CD4-positive, alpha-beta T cell treated with Interleukin-21 for 1 hour (primary cell): Measurements from ENCODE around the gene UBR3.
"Not testable (repeated sequence)": the region's sequence is repeated elsewhere in the genome, so short reads cannot be mapped to it uniquely, and the experiment has no call there.

Experiments
- DNase-seq: peaks from one replicate; pipeline ENCODE4 v3.0.0-alpha.2; 2020

The UBR3 gene, protein sequence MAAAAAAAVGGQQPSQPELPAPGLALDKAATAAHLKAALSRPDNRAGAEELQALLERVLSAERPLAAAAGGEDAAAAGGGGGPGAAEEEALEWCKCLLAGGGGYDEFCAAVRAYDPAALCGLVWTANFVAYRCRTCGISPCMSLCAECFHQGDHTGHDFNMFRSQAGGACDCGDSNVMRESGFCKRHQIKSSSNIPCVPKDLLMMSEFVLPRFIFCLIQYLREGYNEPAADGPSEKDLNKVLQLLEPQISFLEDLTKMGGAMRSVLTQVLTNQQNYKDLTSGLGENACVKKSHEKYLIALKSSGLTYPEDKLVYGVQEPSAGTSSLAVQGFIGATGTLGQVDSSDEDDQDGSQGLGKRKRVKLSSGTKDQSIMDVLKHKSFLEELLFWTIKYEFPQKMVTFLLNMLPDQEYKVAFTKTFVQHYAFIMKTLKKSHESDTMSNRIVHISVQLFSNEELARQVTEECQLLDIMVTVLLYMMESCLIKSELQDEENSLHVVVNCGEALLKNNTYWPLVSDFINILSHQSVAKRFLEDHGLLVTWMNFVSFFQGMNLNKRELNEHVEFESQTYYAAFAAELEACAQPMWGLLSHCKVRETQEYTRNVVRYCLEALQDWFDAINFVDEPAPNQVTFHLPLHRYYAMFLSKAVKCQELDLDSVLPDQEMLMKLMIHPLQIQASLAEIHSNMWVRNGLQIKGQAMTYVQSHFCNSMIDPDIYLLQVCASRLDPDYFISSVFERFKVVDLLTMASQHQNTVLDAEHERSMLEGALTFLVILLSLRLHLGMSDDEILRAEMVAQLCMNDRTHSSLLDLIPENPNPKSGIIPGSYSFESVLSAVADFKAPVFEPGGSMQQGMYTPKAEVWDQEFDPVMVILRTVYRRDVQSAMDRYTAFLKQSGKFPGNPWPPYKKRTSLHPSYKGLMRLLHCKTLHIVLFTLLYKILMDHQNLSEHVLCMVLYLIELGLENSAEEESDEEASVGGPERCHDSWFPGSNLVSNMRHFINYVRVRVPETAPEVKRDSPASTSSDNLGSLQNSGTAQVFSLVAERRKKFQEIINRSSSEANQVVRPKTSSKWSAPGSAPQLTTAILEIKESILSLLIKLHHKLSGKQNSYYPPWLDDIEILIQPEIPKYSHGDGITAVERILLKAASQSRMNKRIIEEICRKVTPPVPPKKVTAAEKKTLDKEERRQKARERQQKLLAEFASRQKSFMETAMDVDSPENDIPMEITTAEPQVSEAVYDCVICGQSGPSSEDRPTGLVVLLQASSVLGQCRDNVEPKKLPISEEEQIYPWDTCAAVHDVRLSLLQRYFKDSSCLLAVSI (N-terminal part only)

GRCh38 chr2:169827272-169828140, at the start of gene UBR3:
Gene UBR3, plus strand, starts transcription at chr2:169827454. Its CDS starts 54 bp downstream, at chr2:169827508.
- peak; percentile 90 for DNase-seq

GRCh38 chr2:169778446-169778845, 48.8 kb upstream of the UBR3 start:
- no peak for DNase-seq

DNA sequence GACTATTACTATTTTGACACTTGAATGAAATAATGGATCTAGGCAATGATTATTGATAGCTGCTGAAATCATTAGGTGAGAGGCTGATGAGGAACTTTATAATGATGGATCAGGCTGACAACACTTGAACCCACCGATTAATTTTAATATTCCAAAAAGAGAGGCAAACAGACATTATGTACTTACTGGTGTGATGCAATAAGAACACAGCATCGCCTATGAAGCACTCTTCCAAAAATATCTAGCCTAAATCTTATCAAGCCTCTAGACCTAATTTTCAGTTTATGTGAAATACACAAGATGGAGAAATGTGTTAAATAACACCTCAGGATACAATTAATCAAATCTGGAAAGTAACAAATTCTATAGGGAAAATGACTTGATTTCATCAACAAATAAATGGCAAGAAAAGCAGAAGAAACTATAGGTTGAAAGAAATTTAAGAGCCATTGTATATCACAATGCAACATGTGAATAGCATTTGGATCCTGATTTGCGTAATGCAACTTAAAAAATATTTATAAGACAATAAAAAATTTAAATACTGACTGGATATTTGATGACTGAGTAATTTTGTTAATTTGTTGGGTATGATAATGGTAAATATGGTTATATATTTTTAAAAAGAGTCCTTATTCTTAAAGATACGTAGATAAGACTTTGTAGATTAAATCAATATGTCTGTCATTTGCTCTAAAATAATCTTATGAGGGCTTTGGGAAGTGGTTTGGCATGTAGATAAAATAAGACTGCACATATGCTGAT, 45.8 kb upstream of the UBR3 start:
- no peak for DNase-seq

DNA sequence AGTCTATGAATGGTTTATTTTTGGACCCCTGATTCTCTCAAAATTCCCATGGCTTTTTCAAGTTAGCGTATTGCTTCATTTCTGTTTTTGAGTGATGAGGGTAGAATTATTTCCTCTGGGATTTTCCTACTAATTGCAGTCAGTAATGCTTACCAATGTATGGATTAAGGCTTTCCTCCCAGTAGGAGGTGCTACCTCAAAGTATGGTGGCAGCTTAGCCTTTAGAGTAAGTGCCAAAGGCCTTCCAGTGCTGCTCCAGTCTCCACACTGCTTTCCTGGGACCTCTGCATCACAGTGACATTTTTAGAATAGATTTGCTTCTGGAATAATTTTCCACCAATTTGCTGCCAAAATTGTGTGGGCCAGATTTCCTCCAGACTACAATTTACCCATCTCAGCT, 44.7 kb upstream of the UBR3 start:
- no peak for DNase-seq

DNA sequence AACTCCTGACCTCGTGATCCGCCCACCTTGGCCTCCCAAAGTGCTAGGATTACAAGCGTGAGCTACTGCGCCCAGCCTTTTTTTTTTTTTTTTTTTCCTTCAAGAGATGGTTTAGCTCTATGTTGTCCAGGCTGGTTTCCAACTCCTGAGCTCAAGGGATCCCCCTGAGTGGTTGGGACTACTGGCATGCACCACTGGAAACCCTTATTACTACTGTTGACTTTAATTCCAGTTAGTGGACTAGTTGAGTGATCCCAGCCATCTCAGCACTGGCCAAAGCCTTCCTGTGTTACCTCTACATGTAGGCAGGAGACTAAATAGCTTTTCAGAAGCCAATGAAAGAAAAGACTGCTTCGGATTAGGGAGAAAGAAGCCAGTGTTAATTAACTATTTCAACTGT, 36.7 kb upstream of the UBR3 start:
- DNase-seq = no peak

DNA sequence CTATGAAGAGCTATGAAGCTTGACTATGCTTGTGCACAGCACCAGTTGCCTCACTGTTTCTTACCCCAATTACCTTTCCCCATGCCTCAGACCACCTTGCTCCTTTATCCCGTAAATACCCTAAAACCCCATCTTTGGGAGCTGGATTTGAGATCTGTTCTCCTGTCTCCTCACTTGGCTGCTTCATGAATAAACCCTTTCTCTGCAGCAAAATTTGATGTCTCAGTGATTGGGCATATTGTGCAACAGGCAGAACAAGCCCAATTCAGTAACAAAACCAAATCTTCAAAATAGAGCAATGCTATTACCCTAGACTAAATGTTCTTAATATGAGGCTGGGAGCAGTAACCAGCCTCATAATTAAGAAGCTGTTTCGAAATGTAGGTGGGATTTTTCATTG, 32.1 kb upstream of the UBR3 start:
- DNase-seq = no peak

- no peak for DNase-seq
Measured at GRCh38 chr2:169796441-169796840, 30.8 kb upstream of the UBR3 start.

- no peak for DNase-seq
Measured at GRCh38 chr2:169797601-169798000, 29.7 kb upstream of the UBR3 start.

DNA sequence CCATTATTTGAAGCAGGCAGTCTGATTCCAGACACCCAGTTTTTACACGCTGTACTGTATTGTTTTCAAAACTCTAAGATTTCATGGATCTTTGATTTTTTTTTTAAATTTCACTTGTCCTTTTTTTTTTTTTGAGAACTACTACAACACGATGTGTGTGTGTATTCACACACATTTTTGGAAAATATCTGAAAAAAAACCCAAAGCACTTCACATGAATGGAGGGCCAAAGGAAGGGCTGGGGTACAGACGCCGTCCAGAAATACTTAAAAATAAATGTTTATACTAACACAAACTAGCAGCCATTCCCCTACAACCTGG, 28.9 kb upstream of the UBR3 start:
- no peak for DNase-seq

DNA sequence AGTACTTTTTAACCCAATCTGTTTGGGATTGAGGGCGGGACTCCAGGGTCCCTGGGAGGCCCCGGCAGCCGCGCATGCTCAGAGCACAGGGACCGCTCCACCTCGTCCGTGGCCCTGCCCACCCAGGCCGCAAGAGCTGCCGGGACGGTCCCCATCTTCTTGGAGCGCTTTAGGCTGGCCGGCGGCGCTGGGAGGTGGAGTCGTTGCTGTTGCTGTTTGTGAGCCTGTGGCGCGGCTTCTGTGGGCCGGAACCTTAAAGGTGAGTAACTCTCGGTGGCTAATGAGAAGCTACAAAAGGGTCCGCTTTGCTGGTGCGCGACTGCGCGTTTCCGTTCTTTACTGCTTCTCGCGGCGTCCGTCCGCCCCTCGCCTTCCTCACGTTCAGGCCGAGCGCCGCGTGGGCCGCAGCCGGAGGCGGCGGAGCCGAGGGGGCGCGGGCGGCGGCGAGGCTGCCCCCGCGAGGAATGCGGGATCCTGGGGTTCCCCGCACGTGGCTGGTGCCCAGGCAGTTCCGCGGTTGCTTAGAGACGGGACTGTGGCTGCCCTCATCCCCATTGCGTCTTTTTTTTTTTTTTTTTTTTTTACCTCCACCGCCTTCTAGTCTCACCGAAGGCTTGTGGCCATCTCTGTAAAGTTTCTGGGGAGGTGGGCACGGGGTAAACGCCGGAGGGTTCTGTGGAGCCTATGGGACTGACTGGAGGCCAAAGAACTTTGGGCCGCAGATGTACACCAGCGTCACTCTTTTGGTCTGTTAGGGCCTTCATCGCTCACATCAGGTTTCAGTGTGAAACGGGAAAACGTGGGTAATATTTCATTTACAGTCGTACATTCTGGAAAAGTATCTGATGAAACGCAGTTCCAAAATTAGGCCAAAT, 28.3 kb upstream of the UBR3 start, which contains the start of gene SSB:
SSB (plus strand) TSS at position 154 of the 875 bp plus-strand sequence. CDS start 2,090 bp downstream, outside the sequence.
- peak; percentile 94 for DNase-seq

GRCh38 chr2:169803480-169803879, 23.8 kb upstream of the UBR3 start:
- no peak for DNase-seq

DNA sequence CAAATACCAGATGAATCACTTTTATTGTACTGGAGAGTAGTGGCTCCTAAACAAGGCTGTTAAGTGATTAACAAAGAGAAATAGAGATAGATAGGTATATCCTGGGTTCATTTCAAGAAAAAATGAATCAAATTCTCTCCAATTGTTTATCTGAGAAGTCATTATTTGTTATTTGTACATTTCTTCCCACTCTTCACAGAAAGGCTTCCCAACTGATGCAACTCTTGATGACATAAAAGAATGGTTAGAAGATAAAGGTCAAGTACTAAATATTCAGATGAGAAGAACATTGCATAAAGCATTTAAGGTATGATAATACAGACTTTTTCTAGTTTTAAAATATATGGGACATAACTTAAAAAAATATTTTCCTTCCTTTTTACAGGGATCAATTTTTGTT, 20.7 kb upstream of the UBR3 start:
- DNase-seq = no peak

DNA sequence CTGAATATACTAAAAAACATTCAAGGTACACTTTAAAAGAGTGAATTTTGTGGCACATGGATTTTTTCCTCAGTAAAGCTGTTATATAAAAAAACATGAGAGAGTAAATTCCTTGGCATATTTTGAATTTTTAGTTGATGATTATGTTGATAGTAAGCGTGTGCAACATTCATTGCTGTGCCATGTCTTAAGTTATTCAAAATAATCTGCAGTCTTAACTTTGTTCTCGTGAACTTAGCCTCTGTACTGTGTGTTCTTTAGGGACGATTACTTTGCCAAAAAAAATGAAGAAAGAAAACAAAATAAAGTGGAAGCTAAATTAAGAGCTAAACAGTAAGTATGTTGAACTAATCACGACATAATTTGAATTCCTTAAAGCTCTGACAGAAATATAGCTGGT, 19.0 kb upstream of the UBR3 start:
- no peak for DNase-seq

DNA sequence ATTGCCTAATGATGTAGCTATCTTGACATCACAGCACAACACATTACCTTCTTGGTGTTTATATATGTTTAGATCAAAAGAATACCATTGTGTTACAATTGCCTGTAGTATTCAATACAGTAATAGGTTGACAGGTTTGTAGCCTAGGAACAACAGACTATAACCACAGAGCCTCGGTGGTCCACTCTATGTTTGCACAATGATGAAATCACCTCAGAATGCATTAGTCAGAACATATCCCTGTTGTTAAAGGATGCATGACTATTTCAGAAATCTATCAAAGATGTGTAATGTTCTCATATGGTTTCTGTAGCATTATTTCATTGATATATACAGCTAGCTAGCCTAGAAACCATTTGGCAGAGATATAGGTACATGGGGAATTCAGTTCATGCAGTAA, 11.4 kb upstream of the UBR3 start:
- DNase-seq = no peak

- DNase-seq = not testable (repeated sequence)
Measured at GRCh38 chr2:169816961-169817360, 10.3 kb upstream of the UBR3 start.

DNA sequence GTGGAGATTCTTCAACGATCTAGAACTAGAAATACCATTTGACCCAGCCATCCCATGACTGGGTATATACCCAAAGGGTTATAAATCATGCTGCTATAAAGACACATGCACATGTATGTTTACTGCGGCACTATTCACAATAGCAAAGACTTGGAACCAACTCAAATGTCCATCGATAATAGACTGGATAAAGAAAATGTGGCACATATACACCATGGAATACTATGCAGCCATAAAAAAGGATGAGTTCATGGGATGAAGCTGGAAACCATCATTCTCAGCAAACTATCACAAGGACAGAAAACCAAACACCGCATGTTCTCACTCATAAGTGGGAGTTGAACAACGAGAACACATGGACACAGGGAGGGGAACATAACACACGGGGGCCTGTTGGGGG, 9.9 kb upstream of the UBR3 start:
- not testable (repeated sequence) for DNase-seq

DNA sequence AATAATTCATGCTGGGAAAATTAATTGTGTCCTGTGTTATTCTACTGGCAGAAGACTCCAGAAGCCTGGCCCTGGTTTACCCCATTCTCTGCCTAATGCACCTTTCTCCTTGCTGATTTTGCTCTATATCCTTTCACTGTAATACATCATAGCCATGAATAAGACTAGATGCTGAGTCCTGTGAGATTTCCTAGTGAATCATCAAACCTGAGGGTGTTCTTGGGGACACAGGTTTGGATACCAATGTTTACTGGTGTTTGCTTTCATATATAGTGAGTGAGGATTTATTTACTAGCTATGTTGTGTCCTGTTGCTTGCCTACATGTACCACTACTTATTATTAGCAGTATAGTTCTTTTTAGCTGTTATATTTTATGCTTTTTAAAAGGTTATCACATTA, 9.0 kb upstream of the UBR3 start:
- DNase-seq = no peak

GRCh38 chr2:169819106-169819505, 8.1 kb upstream of the UBR3 start:
- DNase-seq = no peak

DNA sequence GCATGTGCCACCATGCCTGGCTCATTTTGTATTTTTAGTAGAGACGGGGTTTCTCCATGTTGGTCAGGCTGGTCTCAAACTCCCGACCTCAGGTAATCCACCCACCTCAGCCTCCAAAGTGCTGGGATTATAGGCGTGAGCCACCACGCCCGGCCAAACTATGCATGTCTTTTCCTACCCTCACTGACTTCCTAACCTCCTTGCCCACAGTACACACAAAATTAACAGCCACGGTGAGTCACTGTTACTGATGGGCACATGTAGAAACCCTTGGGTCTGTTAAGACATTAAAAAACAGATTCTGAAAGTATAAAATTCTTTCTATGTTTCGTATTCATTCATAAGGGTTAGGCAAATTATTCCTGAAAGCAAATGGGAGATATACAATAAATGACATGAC, 7.2 kb upstream of the UBR3 start:
- DNase-seq = not testable (repeated sequence)

DNA sequence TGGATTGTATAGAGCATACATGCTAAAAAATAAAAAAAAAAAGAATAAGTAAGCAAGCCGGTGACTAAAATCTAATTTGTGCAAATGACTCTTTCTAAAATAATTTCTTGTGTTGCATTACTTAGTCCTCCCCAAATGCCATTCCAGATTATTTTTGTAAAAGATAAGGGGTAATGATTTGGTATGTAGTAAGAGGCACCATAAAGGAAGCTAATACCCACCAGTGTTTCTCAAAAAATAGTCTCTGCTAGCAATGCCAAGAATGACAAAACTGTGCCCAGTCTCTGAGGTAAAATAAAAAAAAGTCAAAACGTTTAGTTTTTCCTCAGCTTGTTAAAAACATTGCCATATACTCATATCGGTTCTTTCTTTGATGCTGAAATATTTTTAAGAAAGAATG, 5.2 kb upstream of the UBR3 start:
- no peak for DNase-seq
